Kidney glomerular epithelial cell (primary cell): ENCODE results near the gene MSMP.

ENCODE experiments used
- DNase-seq: peaks from one replicate; lab custom pipeline; 2025; lab: John Stamatoyannopoulos, UW

The MSMP gene

GRCh38 chr9:35771534-35771933 lies 17.5 kb upstream of the MSMP start:
- DNase-seq, result no peak

GRCh38 chr9:35771075-35771433 lies 17.0 kb upstream of the MSMP start:
- no peak for DNase-seq

GRCh38 chr9:35769763-35770162 lies 15.7 kb upstream of the MSMP start:
- DNase-seq, result no peak

- DNase-seq, result no peak
Measured at GRCh38 chr9:35767458-35767857, 13.4 kb upstream of the MSMP start.

GRCh38 chr9:35766997-35767396 lies 12.9 kb upstream of the MSMP start:
- no peak for DNase-seq

GRCh38 chr9:35763803-35764202 lies 9.7 kb upstream of the MSMP start:
- DNase-seq, result no peak

- DNase-seq, result no peak
Measured at GRCh38 chr9:35763181-35763580, 9.1 kb upstream of the MSMP start.

GRCh38 chr9:35760651-35761050 lies 6.6 kb upstream of the MSMP start:
- peak; percentile 71 for DNase-seq

- no peak for DNase-seq
Measured at GRCh38 chr9:35759795-35760194, 5.7 kb upstream of the MSMP start.

GRCh38 chr9:35758475-35759050 lies 4.5 kb upstream of the MSMP start:
- no peak for DNase-seq

- no peak for DNase-seq
Measured at GRCh38 chr9:35757892-35758275, 3.8 kb upstream of the MSMP start.

- peak; percentile 20 for DNase-seq
Measured at GRCh38 chr9:35757226-35757891, 3.3 kb upstream of the MSMP start.

GRCh38 chr9:35756275-35757225 lies 2.5 kb upstream of the MSMP start:
- DNase-seq, result peak; percentile 24

GRCh38 chr9:35755071-35755470 lies 995 bp upstream of the MSMP start:
- DNase-seq, result no peak

- no peak for DNase-seq
Measured at GRCh38 chr9:35753466-35753865, 610 bp downstream of the MSMP start.

- DNase-seq, result no peak
Measured at GRCh38 chr9:35750256-35750531, 3.9 kb downstream of the MSMP start.

- DNase-seq, result peak; percentile 22
Measured at GRCh38 chr9:35749515-35750255, 4.4 kb downstream of the MSMP start.

GRCh38 chr9:35748858-35749514 lies 5.1 kb downstream of the MSMP start, which contains the start of the genes GBA2 and RGP1:
TSS of gene GBA2 (minus strand) at chr9:35749228. CDS start at chr9:35748704, 524 bp downstream.
TSS of gene RGP1 (plus strand) at chr9:35749287. CDS start at chr9:35749756, 469 bp downstream.
- peak; percentile 59 for DNase-seq

- DNase-seq, result no peak
Measured at GRCh38 chr9:35748242-35748857, 5.7 kb downstream of the MSMP start.

- no peak for DNase-seq
Measured at GRCh38 chr9:35746583-35746982, 7.5 kb downstream of the MSMP start.

GRCh38 chr9:35745569-35745968 lies 8.5 kb downstream of the MSMP start:
- no peak for DNase-seq
